MM.1S (cell line): ENCODE data around the gene TMEM248.
"Not testable (repeated sequence)": the region's sequence is repeated elsewhere in the genome, so short reads cannot be mapped to it uniquely, and the experiment has no call there.

ENCODE experiments used
- DNase-seq: peaks from one replicate; pipeline ENCODE4 v3.0.0-alpha.2; 2015
- H2AFZ ChIP-seq: fragments of 300-600 bp; sonication (generic); 2 replicates; pipeline ENCODE4 v1.6.0; 2016; ENCODE audit warnings: antibody characterized with exemption, low read length
- H3F3A ChIP-seq: fragments of 300-600 bp; sonication (generic); 2 replicates; pipeline ENCODE4 v1.6.1; 2016; ENCODE audit warnings: mild to moderate bottlenecking, antibody characterized with exemption, low read length, moderate library complexity, mixed read lengths; ENCODE audit not compliant: insufficient read depth
- H3K27ac ChIP-seq: fragments of 300-600 bp; sonication (generic); 2 replicates; pipeline ENCODE4 v1.5.1; 2016; ENCODE audit warnings: mild to moderate bottlenecking, low read length
- H3K27me3 ChIP-seq: fragments of 300-600 bp; sonication (generic); replicated peaks from 2 replicates; pipeline ENCODE4 v1.6.0; 2016; ENCODE audit warnings: low read length; ENCODE audit not compliant: insufficient read depth
- H3K36me3 ChIP-seq: fragments of 300-600 bp; sonication (generic); replicated peaks from 2 replicates; pipeline ENCODE4 v1.6.1; 2016; ENCODE audit warnings: mild to moderate bottlenecking, low read length, mixed read lengths; ENCODE audit not compliant: insufficient read depth
- H3K4me1 ChIP-seq: fragments of 300-600 bp; sonication (generic); 2 replicates; pipeline ENCODE4 v1.6.1; 2016; ENCODE audit warnings: low read length, mixed read lengths
- H3K4me2 ChIP-seq: fragments of 300-600 bp; sonication (generic); 2 replicates; pipeline ENCODE4 v1.6.0; 2016; ENCODE audit warnings: low read depth, low read length
- H3K4me3 ChIP-seq: fragments of 300-600 bp; sonication (generic); 2 replicates; pipeline ENCODE4 v1.5.1; 2016; ENCODE audit warnings: low read length, mixed read lengths
- H3K79me2 ChIP-seq: fragments of 300-600 bp; sonication (generic); 2 replicates; pipeline ENCODE4 v1.6.1; 2016; ENCODE audit warnings: mixed run types, low read length, mixed read lengths
- H3K9ac ChIP-seq: fragments of 300-600 bp; sonication (generic); 2 replicates; pipeline ENCODE4 v1.6.1; 2016; ENCODE audit warnings: low read length, mixed read lengths
- H3K9me2 ChIP-seq: fragments of 300-600 bp; sonication (generic); replicated peaks from 2 replicates; pipeline ENCODE4 v1.6.1; 2016; ENCODE audit warnings: mild to moderate bottlenecking, low read length, mixed read lengths; ENCODE audit not compliant: insufficient read depth
- H3K9me3 ChIP-seq: fragments of 300-600 bp; sonication (generic); replicated peaks from 2 replicates; pipeline ENCODE4 v1.6.1; 2016; ENCODE audit warnings: mild to moderate bottlenecking, low read length, mixed read lengths; ENCODE audit not compliant: insufficient read depth
- H4K20me1 ChIP-seq: fragments of 300-600 bp; sonication (generic); 2 replicates; pipeline ENCODE4 v1.6.1; 2016; ENCODE audit warnings: mild to moderate bottlenecking, low read length, moderate library complexity, mixed read lengths; ENCODE audit not compliant: insufficient read depth
- CTCF ChIP-seq: fragments of 300-600 bp; sonication (generic); IDR thresholded peaks from 2 replicates; pipeline ENCODE4 v1.5.1; 2016; ENCODE audit warnings: antibody characterized with exemption, low read length, mixed read lengths
- EZH2 ChIP-seq: fragments of 300-600 bp; sonication (generic); optimal IDR thresholded peaks from 2 replicates; pipeline ENCODE3; 2017; ENCODE audit warnings: low read depth, mild to moderate bottlenecking, antibody characterized with exemption, low read length, mixed read lengths
- EZH2phosphoT487 ChIP-seq: fragments of 300-600 bp; sonication (generic); IDR thresholded peaks from 2 replicates; pipeline ENCODE4 v1.6.1; 2018; ENCODE audit warnings: antibody characterized with exemption, low read length

TMEM248 gene

DNA sequence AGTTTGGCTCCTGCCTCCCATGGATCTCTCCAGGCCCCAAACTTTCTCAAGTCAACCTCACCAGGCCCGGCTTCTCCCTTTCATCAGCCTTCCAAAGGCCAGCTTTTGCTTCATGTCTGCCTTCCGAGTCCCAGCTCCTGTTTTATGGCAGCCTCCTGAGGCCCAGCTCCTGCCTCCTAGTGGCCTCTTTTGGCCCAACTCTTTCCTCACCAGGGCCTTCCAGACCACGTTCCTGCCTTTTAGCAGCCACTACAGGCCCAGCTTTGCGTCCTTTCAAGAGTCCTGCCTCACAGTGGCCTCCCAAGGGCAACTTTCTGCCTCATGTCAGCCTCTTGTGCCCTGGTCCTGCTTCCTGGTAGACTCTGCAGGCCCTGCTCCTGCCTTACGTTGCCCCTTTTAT lies 15.3 kb upstream of the TMEM248 start:
- Histone ChIP-seq H3F3A (no peaks in the 10 kb centered on the region), H3K9me3 (no peaks in the 10 kb centered on the region), H2AFZ (no peak overlapping the region), H3K27me3 (no peaks in the 10 kb centered on the region), H3K36me3 (no peaks in the 10 kb centered on the region), H3K4me3 (no peak overlapping the region), H3K4me1 (no peaks in the 10 kb centered on the region), H3K4me2 (no peak overlapping the region), H3K9ac (no peak overlapping the region), H3K79me2 (no peaks in the 10 kb centered on the region), H3K9me2 (no peaks in the 10 kb centered on the region), H3K27ac (no peak overlapping the region), H4K20me1 (no peaks in the 10 kb centered on the region)
- TF ChIP-seq EZH2 (no peak), CTCF (peak; percentile 19; the same call in 1 of the 2 replicates)
- no peak for DNase-seq

DNA sequence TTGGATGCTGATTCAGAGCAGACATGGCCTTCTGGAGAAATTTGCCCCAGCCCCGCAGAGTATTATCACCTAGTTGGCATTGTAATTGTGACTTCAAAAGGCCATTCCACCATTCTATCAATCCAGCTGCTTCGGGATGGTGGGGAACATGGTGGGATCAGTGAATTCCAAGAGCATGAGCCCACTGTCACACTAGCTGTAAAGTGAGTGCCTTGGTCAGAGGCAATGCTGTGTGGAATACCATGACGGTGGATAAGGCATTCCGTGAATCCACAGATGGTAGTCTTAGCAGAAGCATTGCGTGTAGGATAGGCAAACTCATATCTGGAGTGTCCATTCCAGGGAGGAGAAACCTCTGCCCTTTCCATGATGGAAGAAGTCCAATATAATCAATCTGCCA lies 13.3 kb upstream of the TMEM248 start:
- no peak for DNase-seq
- Histone ChIP-seq H4K20me1 (no peaks in the 10 kb centered on the region), H3K4me3 (no peak overlapping the region)

GRCh38 chr7:66908598-66908997 lies 12.4 kb upstream of the TMEM248 start:
- H3K4me2 ChIP-seq, H3K4me1 ChIP-seq, H3K9ac ChIP-seq, H4K20me1 ChIP-seq, H3K9me2 ChIP-seq, H3K79me2 ChIP-seq, H3K4me3 ChIP-seq, H3F3A ChIP-seq, H3K36me3 ChIP-seq, H3K27me3 ChIP-seq, H3K9me3 ChIP-seq, H3K27ac ChIP-seq, H2AFZ ChIP-seq, DNase-seq: not testable (repeated sequence)

More for the DNA sequence above, 13.3 kb upstream of the TMEM248 start:
- Histone ChIP-seq H3K36me3 (no peaks in the 10 kb centered on the region), H3K4me2 (no peak overlapping the region), H3F3A (no peaks in the 10 kb centered on the region), H2AFZ (no peak overlapping the region), H3K9ac (no peak overlapping the region), H3K27ac (no peak overlapping the region), H3K9me3 (no peaks in the 10 kb centered on the region), H3K79me2 (no peaks in the 10 kb centered on the region), H3K27me3 (no peaks in the 10 kb centered on the region), H3K4me1 (no peaks in the 10 kb centered on the region), H3K9me2 (no peaks in the 10 kb centered on the region)
- TF ChIP-seq EZH2 = no peak
- TF ChIP-seq CTCF = no peak
- TF ChIP-seq EZH2phosphoT487 = no peak

DNA sequence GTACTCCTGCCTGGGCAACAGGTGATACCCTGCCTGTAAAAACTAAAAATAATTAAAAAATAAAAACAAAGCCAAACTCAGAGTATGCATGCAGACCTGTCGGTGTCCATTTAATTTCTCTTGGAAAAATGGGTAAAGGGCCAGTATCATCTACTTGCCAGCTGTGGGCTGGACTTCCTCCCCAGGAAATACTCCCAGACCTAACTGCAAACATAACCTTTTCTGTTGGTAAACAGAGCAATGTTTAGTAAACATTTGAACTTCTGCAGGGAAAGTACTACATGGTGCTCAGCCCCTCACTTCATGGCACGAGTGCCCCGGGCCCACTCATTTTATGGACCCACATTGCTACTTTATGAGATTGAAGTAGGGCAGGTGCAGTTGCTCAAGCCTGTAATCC lies 10.2 kb upstream of the TMEM248 start:
- no peak overlapping the region for H2AFZ ChIP-seq
- H3K9ac ChIP-seq = no peak overlapping the region
- H3K4me2 ChIP-seq = no peak overlapping the region
- H4K20me1 ChIP-seq = no peaks in the 10 kb centered on the region
- no peaks in the 10 kb centered on the region for H3K9me2 ChIP-seq
- no peaks in the 10 kb centered on the region for H3K4me1 ChIP-seq
- no peaks in the 10 kb centered on the region for H3F3A ChIP-seq
- no peaks in the 10 kb centered on the region for H3K36me3 ChIP-seq
- H3K4me3 ChIP-seq = no peak overlapping the region
- no peak for TF ChIP-seq EZH2phosphoT487
- no peak for TF ChIP-seq CTCF
- no peak for TF ChIP-seq EZH2
- H3K27me3 ChIP-seq = no peaks in the 10 kb centered on the region
- H3K27ac ChIP-seq = no peak overlapping the region
- no peaks in the 10 kb centered on the region for H3K79me2 ChIP-seq
- no peaks in the 10 kb centered on the region for H3K9me3 ChIP-seq
- no peak for DNase-seq

GRCh38 chr7:66911191-66911590 lies 9.8 kb upstream of the TMEM248 start:
- not testable (repeated sequence) for H3K27ac ChIP-seq, H2AFZ ChIP-seq, H3K4me3 ChIP-seq, H3K4me1 ChIP-seq, H3K9me2 ChIP-seq, H3F3A ChIP-seq, H3K27me3 ChIP-seq, H3K79me2 ChIP-seq, H4K20me1 ChIP-seq, H3K9me3 ChIP-seq, DNase-seq, H3K4me2 ChIP-seq, H3K36me3 ChIP-seq, H3K9ac ChIP-seq
